HUDEP-2 (cell line): ENCODE data around the gene SLC39A13.

ENCODE experiments used
- DNase-seq, 76 experiments: peaks; one replicate each; lab custom pipeline; 2025; ENCODE audit not compliant: unreplicated experiment in 76 of 76; lab: John Stamatoyannopoulos, UW

SLC39A13 gene

DNA sequence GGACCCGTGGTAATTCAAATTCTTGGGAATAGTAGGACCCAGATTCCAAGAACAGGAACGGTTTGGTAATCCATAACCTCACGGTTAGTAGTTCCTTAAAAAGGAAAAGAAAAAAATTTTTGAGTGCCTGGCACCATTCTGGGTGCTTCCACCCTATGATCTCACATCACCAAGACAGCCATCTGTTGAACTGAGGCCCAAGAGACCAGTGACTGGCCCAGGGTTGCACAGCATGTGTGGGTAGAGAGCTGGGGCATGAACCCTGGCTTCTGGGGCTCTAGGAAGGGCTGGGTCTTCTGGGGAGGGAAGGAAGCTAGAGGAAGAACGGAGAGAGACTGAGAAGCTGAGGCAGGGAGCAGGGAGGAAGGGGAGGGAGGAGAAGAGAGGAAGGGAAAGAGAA, 25.3 kb upstream of the SLC39A13 start:
- DNase-seq: no peak

DNA sequence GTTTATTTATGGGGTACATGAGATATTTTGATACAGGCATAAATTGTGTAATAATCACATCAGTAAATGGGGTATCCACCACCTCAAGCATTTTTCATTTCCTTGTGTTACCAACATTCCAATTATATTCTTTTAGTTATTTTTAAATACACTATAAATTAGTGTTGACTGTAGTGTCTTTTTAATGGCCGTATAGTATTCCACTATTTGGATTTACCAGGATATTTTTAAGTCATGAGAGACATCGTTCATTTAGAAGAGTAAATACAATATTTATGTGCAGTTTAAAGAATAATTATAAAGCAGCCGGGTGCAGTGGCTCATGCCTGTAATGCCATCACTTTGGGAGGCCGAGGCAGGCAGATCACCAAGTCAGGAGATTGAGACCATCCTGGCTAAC, 23.9 kb upstream of the SLC39A13 start:
- no peak for DNase-seq

DNA sequence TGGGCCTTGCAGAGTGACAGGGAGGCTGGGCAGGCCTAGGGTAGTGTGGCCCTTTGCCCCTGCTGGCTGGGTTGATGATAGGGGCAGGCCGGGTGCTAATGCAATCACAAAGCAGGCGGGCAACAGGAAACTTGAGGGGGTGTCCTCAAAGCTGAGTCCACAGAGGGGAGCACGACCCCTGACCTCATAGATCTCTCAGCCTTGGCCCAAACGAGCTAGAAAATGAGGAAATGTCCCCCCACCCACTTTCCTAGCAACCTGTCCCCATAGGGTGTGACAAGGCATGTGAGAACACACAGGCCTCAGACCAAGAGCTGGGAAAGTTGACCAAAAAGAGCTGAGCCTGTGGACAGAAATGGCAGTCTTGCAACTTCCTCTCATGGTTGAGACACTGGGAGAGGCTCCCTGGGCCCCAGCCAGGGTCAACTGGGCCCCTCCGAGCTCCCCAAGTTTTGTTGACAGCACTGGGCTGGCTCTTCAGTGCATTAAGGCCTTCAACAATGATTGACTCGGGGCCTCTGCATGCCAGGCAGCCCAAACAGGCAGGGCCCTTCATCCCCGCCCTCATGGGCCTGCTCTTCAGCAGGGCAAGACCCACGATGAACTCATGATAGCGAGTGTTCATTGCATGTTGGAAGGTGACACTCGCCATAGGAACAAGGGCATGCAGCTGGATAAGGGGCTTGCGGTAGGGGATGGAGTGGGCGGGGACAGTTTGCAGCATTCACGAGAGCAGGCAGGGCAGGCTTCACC, 20.3 kb upstream of the SLC39A13 start:
- no peak for DNase-seq

DNA sequence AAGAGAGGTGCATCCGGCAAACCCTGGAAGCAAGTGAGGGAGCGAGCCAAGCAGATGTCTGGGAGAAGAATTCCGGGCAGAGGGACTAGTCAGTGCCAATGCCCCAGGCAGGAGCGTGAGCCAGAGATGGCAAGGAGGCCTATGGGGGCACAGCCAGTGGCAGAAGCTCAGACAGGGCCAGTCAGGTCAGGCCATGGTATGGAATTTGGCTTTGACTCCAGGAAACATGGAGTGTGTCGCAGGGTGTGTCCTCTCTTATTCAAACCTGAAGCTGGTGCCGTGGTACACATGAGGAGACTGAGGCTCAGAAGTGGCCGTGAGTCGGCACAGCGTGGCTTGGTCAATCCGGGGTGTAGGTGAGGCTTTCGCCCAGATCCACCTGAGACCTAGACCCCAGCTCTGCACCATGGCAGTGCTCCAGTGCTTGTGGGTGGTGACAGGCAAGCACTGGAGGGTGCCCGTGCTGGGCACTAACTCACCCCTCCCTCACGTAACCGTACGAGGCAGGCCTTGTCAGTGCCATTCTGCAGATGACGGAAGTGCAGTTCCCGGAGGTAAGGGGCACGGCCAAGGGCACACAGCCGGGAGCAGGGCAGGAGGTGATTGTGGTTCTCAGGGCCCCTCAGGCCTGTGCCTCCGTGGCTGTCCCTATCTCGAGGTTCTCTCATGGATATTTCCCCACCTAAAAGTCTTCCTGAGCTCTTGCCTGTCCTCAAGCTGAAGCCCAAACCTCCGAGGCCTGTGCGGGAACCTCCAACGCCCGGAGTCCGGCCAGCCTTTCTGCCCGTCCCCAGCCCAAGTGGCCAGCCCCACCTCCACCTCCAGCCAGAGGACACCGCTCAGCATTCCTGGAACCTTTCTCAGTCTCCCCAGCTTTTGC, 19.5 kb upstream of the SLC39A13 start:
- no peak for DNase-seq

DNA sequence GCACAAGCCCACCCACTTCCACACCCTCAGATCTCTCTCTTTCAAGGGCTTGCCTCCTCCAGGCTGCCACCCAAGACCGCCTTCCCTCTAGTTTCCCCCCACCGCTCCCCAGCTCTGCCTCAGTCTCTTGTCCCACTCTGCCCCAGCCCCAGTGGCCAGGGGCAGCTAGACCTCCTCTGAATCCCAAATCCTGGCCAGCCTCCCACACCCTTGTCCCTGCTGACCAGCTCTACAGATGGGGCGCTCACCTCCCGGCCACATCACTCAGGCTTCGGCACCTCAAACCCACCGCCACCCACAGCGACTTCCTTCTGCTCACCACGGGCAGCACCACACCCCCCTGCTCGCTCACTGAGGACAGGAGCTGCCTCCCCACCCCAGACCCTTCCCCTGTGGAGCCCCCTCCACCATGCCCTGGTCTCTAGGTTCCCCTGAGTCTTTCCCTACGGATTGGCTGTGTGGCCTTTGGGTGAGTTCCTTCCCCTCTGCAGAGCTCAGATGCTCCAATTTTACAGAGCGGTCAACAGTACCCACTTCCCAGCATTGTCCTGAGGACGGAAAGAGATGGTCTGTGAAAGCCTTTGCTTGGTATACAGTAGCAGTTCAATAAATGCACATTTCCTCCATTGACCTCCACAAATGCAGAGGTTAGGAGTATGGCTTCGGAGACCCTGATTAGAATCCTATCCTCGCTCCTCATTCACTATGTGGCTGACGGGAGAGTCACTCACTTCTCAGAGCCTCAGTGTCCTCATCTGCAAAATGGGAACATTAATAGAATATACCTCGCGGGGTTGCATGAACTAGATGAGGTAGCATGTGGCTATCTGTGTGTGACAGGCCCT, 18.6 kb upstream of the SLC39A13 start:
- no peak for DNase-seq

DNA sequence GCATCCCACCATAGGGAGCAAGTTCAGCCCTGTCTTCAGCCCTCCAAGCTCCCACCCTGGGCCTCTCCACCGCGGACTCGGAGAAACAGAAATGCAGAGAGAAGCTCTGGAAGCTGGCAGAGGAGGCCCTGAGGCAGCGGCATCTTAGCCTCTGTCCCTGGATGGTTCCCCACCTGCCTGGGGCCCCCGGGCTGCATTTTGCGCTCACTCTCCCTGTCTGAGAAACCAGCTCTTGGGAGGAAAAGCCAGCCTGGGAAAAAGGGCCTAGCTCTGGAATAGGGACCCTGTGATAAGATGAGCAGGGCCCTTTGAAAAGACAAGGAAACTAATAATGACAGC, 18.0 kb upstream of the SLC39A13 start:
- no peak for DNase-seq

DNA sequence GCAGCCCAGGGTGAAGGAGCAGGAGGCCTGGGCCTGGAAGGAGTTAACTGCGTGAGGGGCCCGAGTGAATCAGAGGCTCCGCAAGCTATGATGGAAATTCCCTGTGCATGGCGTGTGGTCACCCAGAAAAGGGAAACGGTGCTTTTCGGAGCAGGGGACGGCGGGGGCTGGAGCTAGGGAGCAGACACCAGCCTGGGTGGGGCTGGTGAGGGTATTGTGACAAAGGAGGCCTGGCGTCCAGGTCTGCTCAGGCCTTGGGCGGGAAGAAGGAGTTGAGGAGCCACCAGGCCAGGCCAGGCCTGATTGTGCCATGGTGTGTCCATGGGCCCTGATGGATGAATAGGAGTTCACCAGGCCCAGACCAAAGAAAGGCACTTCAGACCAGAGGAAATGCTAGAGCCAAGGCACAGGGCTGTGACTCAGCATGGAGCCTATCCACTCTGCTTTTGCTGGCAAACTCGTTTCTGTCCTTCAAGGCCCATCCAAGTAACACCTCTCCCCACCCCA, 17.3 kb upstream of the SLC39A13 start:
- no peak for DNase-seq

DNA sequence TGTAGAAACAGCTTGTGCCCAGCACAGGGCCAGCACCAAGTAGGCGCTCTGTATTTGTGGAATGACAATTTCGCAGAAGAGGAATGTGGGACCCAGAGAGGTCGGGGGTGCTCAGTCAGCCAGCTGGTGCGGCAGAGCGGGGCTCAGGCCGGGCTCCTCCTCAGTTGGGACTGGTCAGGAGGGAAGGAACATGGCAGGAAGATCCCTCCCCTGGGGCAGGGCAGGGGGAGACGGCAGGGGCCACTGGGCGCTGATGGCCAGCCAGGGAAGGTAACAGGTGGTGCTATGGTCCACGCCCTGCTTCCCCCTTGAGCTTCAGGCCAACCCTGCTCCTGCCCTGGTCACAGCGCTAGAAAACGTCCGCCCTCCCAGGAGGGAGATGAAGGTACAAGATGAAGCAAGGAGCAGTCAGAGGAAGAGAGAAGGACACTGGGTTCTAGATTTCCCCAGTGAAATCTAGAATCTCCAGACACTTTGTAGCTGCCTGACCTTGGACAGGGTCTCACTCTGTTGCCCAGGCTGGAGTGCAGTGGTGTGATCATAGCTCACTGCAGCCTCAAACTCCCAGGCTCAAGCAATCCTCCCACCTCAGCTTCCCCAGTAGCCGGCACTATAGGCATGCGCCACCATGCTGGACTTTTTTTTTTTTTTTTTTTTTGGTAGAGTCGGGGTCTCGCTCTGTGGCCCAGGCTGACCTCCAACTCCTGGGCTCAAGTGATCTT, 16.5 kb upstream of the SLC39A13 start:
- no peak for DNase-seq

DNA sequence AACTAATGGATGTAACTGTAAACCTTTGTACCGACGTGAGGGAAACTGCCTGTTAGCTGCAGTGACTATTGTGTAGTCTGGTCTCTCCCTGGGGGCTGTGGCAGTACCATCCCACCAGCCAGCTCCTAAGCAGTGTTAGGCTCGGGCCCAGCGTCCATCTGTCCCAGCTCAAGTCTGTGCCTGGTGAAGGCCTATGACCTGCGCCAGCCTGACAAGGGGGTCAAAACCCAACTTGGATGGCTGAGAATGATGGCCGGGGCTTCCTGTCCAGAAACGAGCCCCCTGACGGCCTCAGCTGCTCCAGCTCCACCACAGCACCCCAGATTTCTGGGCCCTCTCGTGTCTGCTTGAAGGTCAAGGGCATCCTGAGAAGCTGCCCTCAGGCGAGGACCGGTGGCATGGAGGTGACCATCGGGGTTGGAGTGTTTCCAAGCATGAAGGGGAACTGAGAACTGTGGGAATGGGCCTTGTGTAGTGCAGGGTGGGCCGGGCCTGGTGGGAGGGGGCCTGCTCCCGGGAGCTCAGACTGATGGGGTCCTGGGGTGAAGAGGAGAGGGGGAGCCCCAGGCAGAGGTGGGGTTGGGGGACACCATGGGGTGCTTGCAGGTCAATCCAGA, 15.7 kb upstream of the SLC39A13 start:
- no peak for DNase-seq

DNA sequence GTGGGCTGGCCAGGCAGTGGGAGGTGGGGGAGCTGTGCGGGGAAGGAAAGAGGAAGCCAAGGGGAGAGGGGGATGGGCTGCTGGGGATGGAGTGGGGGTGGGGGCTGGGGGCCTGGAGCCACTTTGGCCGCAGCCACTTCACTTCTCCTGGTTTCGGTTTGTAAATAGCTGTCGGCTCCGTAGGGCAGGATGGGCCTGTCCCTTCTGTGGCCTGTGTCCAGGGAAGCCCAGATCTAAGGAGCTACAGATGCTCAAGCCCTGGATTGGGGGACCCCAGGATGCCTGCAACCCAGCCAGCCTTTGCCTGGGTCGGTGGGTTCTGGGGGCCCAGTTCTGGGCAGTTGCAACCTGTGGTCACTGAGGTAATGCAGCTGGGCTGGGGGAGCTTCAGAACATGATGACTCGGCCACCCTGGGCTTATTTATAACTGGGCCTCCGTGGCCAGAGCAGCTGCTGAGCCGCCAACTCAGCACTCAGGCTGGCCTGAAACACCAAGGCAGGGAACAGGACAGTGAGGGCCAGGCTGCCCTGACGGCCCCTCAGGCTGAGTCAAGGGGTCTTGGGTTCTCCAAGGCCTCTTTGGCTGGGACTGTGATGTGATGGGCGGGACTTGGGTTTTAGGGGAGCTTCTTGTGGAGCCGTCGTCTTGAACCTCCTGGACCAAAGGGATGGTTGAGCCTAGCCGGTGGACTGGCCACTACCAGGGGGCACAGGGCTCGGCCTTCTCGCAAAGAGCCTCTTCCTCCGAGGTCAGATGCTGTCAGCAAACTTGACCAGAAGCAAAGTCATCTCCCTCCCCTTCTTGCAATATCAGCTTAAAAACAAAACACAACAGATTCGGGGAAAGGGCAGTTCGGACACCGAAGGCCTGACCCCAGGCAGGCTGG, 15.0 kb upstream of the SLC39A13 start:
- DNase-seq: no peak

DNA sequence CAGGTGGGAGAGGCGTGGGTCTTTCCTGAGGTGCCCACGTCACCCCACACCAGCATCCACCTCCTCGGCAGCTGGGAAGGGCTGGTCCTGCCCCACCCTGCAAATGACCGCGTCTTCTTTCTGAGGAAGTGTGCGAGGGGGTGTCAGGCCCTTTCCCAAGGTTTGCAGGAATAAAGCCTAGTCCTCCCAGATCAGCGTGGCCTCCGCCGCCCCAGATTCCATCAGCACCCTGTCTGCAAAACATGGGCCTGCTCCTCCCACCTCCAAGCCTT, 14.4 kb upstream of the SLC39A13 start:
- no peak for DNase-seq

DNA sequence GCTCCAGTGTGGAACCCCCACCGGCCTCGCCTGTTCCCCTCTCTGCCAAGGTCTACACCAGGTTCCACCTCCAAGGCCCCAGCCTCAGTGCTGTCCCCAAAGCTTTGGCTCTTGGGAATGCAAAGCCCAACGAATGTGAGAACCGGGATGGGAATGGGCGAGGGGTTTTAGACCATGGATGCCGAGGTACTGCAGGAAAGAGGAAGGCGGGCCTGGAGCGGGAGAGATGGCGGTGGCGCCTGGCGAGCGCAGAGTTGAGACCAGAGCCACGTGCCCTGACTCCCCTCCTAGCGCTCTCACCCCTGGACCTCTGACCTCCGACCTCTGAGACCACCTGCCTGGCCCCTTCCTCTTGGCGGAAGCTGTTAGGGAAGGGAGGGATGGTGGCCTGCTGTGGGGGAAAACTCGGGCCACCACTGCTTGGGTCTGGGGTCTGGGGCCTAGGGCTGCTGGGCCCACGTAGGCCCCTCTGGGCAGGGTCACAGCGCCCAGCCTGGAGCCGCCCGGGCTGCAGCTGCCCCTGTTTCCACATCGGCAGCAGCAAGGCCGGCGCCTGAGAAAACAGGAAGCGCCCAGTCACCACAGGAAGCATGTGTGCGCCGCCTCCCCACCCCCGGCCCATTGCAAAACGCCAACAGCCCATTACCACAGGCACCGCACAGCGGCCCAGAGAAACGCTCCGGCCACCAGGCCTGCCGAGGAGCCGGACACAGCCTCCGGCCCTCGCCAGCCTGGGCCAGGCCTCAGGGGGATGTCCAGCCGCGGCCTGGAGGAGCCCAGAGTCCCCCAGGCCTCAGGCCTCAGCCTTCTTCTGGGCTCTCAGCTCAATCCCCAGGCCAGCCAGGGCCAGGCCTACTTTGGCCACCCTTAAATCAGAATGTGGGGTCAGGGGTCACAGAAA, 13.8 kb upstream of the SLC39A13 start:
- DNase-seq: peak in 2 of 76 experiments; percentile 7 to 17

DNA sequence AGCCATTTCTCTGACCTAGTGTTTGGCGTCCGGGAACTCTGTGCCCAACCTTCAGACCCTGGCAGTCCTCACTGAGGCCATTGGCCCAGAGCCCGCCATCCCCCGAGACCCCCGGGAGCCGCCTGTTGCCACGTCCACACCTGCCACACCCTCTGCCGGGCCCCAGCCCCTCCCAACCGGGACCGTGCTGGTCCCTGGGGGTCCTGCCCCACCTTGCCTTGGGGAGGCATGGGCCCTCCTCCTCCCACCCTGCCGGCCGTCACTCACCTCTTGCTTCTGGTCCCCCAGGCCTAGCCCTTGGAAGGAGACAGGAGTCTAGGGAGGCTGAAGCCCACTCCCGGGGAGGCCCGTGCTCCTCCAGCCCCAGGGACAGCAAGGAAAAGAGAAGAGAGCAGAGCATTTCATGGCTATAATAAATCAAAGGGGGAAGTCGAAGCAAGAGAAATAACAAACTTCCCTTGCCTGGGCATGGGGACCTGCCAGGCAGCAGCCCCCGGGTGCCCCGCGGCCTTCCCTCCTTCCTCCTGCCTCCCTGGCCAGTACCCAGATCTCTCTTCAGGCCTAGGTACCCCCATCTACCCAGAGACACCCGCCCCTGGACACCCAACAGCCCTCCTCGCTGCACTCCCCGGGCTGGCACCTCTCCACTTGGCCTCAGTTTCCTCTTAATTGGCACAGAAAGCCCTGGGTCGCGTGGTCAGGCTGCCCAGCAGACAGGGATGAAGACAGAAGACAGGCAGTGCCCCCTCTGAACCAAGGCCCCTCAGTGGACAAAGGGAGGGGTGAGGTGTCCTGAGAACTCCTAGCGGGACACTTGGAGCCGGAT, 13.0 kb upstream of the SLC39A13 start:
- DNase-seq: no peak

DNA sequence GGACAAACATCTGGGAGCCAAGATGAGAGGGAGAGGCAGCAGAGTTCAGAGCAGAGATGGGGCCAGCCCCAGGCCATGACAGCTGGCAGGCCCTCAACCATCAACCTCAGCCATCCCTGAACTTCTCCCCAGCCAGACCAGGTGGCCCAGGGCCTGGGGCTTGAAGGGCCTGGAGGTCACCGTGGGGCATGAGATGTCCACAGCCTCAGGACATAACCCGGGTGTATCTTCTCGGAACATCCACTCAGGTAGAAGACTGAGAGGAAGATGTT, 12.4 kb upstream of the SLC39A13 start:
- no peak for DNase-seq

DNA sequence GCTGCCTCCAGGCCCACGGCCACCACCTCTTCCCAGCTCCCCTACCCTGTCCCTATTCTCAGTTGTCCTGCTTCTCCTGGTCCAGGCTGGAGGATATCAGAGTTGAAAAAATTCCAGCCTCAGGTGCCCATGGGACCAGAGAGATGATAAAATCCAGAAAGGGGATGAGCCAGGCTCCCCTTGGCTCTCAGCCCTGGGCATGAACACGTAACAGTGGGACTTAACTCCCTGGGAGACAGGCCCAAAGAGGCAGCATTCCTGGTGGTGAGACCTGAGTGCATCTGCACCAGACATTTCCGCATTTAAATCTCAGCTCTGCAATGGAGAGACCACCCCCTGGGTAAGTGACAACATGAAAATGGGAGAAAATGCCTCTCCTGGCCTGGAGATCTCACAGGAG, 10.4 kb upstream of the SLC39A13 start:
- DNase-seq: no peak

DNA sequence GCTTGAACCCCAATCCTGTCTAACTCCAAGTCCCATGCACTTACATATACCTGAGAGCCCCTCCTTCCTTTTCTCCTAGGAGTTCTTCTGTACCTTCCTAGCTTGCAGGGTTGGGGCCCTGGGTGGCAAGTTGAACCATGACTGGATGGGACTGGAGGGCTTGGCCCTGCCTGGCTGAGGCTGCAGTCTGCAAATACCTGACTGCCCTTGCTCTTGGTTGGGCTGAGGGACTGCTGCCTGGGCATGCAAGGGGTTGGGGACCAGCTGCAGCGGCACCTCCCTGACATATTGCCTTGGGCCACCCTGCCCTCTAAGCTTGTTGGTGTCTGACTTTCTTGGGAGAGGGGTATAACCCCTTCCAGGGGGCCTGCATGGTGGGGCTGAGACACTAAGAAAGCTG, 9.8 kb upstream of the SLC39A13 start:
- no peak for DNase-seq

DNA sequence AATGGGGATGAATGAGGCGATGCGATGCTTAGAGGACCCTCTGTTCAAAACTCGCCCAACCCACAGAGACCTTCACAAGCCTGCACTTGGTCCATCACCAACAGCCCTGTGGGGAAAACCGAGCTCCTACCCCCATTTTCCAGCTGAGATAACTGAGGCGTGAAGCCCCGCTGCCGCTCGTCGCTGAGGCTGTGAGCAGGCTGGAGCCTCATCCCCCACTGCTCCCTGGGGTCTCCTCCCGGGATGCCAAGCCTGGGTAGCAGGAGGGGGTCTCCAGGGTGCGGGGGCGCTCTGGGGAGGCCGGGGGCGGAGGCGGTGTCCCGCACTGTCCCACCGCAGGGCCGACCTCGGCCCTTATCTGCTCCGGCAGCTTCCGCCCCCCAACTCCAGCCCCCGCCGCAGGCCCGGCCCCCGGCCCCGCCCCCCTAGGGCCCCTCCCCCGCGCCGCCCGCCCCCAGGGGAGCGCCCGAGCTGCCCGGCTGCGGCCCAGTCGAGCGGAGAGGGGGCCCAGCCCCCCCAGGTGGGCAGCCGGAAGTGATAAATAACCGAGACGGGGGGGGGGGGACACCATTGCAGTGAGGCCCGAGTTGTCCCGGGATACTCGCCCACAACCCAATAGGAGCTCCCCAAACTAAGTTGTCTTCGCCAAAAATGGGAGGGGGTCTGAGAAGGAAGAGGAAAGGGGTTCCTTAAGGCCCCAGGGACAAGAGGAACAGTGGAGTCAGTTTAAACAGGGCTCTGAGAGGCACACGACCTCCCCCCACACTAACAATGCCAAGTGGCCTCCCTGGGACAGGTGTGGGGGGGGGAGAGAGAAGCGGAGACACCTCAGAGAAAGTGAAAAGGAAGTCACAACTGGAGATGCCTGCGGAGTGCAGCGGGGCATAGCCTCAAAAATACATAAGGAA, 8.3 kb upstream of the SLC39A13 start:
- peak in 1 of 76 experiments; percentile 18 for DNase-seq
